Measurements from ENCODE around the gene APBB2. TPM values are rescaled to one million over a fixed set of nuclear protein-coding genes. Genes with fewer than 3 reads are reported as not detected.
"Not testable (repeated sequence)": the region's sequence is repeated elsewhere in the genome, so short reads cannot be mapped to it uniquely, and the experiment has no call there.

Gene APBB2
- total RNA-seq, 2 experiments from 2014 or later: 1.5 to 1.7 TPM

DNA sequence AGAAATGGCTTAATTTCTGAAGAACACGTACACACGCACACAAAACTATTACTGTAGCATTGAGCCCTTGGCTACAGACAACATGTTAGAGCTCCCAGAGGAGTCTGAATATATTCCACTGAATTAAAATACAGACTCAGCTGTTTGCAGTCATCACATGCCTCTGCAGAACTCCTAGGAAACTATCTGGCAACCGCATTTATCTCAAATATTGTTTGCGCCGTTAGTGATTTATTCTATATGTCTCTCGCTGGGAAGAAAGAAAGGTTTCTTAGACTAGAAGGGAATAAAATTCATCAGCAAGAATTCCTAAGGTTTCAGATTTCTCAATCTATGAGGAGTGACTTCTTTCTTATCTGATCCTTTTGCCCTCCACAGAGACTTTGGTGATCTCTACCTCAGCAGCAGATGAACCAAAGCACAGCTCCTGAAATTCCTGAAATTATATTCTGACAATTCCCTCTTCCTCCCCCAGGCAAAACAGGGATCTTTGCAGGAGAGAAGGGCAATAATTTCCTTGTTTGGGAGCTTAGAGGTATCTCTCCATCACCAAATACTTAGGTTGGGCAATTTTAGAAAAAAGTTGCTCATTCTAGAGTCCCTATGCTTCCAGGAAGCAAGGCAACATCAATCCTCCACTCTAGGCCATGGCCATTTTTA is 199.2 kb downstream of the APBB2 start:
- CTCF ChIA-PET: no interaction called here
- POLR2A ChIA-PET: no interaction called here
- H3K4me1 Mint-ChIP-seq (ENCODE audit: low read depth): no peaks in the 10 kb centered on the region
- no peak for DNase-seq
- H3K27ac Mint-ChIP-seq: no peak overlapping the region
- H3K27me3 Mint-ChIP-seq: no peaks in the 10 kb centered on the region
- intact Hi-C loops (cut with micrococcal nuclease): no loop called here
- no peaks in the 10 kb centered on the region for H3K9me3 Mint-ChIP-seq
- no peak overlapping the region for H3K4me3 Mint-ChIP-seq
- H3K36me3 Mint-ChIP-seq: no peaks in the 10 kb centered on the region

DNA sequence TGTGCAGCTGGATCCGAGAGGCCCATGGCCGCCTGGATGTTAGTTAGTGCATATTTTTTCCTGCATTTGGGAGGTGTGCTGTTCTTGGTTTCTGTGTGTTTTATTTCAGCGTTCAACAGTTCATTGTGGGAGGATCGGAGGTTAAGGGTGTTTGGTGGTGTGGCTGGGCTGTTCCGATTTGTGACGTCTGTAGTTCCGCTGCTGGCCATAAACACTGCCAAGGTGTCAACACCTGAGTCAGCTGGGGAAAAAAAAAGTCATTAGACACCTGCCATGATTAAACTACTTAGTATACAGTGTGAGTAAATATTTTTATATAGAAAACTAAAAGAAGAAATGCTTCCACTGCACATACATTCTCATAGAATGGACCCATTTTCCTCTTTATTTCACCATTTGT is 200.2 kb downstream of the APBB2 start:
- CTCF ChIA-PET: no interaction called here
- POLR2A ChIA-PET: no interaction called here
- H3K27ac Mint-ChIP-seq: no peak overlapping the region
- H3K9me3 Mint-ChIP-seq: no peaks in the 10 kb centered on the region
- no peak overlapping the region for H3K4me3 Mint-ChIP-seq
- H3K4me1 Mint-ChIP-seq (ENCODE audit: low read depth): no peaks in the 10 kb centered on the region
- no peaks in the 10 kb centered on the region for H3K27me3 Mint-ChIP-seq
- DNase-seq: no peak
- intact Hi-C loops (cut with micrococcal nuclease): no loop called here
- H3K36me3 Mint-ChIP-seq: no peaks in the 10 kb centered on the region

DNA sequence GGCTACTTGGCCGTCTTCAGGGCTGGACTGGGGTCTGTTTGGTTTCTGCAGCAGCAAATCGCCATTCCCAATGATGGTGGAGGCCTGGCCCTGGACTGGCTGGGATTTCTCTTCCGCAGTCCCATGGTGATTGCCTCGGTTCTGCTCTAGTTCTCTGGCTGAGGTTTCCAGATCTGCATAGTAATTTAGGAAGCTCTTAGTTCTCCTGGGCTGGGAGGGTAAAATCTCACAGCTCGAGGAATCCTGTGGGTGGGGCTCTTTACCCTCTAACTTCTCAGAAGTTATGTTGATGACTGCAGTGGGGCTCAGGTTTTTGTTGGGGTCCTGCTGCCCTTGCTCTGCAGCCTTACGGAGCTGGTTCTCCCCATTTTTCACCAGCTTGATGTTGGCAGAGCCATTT is 200.6 kb downstream of the APBB2 start:
- H3K27ac Mint-ChIP-seq: no peak overlapping the region
- H3K9me3 Mint-ChIP-seq: no peaks in the 10 kb centered on the region
- POLR2A ChIA-PET: no interaction called here
- H3K36me3 Mint-ChIP-seq: no peaks in the 10 kb centered on the region
- no peak for DNase-seq
- CTCF ChIA-PET: no interaction called here
- no peaks in the 10 kb centered on the region for H3K4me1 Mint-ChIP-seq (ENCODE audit: low read depth)
- no peak overlapping the region for H3K4me3 Mint-ChIP-seq
- intact Hi-C loops (cut with micrococcal nuclease): no loop called here
- H3K27me3 Mint-ChIP-seq: no peaks in the 10 kb centered on the region

DNA sequence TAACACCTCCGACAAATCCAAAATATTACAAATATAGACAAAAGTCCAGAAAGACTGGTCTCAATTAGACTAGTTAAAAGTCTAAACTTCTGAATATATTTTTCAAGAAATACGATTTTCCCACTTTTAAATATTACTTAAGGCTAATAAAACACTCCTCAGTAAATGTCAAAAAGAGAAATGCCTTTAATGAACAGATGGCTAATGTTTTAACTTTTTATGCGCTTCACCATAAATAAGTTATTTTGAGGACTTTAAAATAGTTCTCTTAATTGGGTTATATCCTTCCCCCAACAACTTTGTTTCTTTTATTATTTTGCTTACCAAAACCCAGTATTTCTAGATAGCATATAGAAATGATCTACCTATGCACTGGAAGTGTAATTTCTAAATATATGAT is 201.4 kb downstream of the APBB2 start:
- H3K9me3 Mint-ChIP-seq: no peaks in the 10 kb centered on the region
- no peak overlapping the region for H3K4me3 Mint-ChIP-seq
- DNase-seq: no peak
- H3K27me3 Mint-ChIP-seq: no peaks in the 10 kb centered on the region
- no peaks in the 10 kb centered on the region for H3K36me3 Mint-ChIP-seq
- no peaks in the 10 kb centered on the region for H3K4me1 Mint-ChIP-seq (ENCODE audit: low read depth)
- no peak overlapping the region for H3K27ac Mint-ChIP-seq
- ChIA-PET POLR2A (no interaction called here), CTCF (no interaction called here)
- intact Hi-C loops (cut with micrococcal nuclease): no loop called here

DNA sequence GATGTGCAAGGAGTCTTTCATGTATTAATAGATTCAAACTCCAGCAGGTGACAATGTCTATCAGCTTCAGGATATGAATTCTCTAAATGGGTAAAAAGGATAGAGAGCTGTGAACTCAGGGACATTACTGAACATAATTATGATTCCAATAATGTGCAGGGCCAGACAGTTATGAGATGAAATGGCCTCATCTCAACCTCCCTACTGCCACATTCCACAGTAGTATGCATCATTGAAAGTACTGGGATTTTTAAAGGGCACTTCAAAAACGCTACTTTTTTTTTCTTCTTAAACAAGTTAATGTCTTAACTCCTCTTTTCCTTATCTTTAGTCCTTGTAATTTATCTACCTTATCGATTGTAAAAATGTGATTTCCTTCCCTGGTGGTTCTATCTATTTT is 202.0 kb downstream of the APBB2 start:
- H3K4me3 Mint-ChIP-seq: no peak overlapping the region
- intact Hi-C loops (cut with micrococcal nuclease): no loop called here
- no peaks in the 10 kb centered on the region for H3K4me1 Mint-ChIP-seq (ENCODE audit: low read depth)
- H3K9me3 Mint-ChIP-seq: no peaks in the 10 kb centered on the region
- ChIA-PET CTCF (no interaction called here), POLR2A (no interaction called here)
- no peak overlapping the region for H3K27ac Mint-ChIP-seq
- no peaks in the 10 kb centered on the region for H3K27me3 Mint-ChIP-seq
- H3K36me3 Mint-ChIP-seq: no peaks in the 10 kb centered on the region
- no peak for DNase-seq

DNA sequence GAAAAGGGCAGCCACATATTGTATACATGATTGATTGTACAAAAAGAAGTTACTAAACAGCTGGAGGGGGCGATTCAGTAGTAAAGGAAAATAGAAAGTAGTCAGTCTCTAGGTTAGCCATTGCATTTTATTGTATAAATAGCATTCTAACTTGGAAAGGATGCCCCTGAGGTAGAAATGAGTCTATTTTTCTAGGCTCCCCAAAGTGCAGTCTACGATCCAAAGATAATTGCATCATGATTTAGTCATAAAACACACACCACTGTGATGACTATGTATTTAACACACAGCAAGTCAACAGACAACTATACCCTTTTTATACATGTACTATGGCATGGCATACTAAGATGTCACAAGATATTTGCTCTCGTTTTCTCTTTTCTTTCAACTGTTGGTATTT is 204.9 kb downstream of the APBB2 start:
- Mint-ChIP-seq H3K27ac (no peak overlapping the region), H3K4me1 (ENCODE audit: low read depth) (no peaks in the 10 kb centered on the region), H3K36me3 (no peaks in the 10 kb centered on the region), H3K27me3 (no peaks in the 10 kb centered on the region), H3K9me3 (no peaks in the 10 kb centered on the region), H3K4me3 (no peak overlapping the region)
- ChIA-PET CTCF (no interaction called here), POLR2A (no interaction called here)
- intact Hi-C loops (cut with micrococcal nuclease): no loop called here
- DNase-seq: no peak

DNA sequence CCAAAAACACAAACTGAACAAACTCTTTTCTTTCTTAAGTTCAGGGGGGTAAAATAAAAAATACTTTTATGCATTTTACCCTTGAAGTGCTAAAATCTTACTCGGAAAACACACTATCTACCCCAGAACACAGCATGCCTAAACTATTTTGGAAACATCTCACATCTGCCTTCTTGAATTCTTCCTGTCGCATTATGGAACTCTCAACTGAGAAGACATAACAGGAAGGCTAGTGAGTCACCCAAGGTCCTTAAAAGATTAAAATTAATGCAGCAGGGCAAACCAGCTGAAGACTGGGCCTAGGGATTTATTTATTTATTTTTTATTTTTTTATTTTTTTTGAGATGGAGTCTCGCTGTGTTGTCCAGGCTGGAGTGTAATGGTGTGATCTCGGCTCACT is 208.2 kb downstream of the APBB2 start:
- H3K27ac Mint-ChIP-seq: no peak overlapping the region
- DNase-seq: no peak
- ChIA-PET CTCF (interaction anchor here (0.8 kb wide), 1 partner anchor 79 kb away, joined by 3 read pairs; no protein-coding TSS in a partner anchor), POLR2A (no interaction called here)
- intact Hi-C loops (cut with micrococcal nuclease): no loop called here
- no peak overlapping the region for H3K4me3 Mint-ChIP-seq
- H3K4me1 Mint-ChIP-seq (ENCODE audit: low read depth): no peaks in the 10 kb centered on the region
- peaks cover 2% of the 10 kb centered on the region for H3K27me3 Mint-ChIP-seq
- H3K36me3 Mint-ChIP-seq: no peaks in the 10 kb centered on the region
- H3K9me3 Mint-ChIP-seq: no peaks in the 10 kb centered on the region

DNA sequence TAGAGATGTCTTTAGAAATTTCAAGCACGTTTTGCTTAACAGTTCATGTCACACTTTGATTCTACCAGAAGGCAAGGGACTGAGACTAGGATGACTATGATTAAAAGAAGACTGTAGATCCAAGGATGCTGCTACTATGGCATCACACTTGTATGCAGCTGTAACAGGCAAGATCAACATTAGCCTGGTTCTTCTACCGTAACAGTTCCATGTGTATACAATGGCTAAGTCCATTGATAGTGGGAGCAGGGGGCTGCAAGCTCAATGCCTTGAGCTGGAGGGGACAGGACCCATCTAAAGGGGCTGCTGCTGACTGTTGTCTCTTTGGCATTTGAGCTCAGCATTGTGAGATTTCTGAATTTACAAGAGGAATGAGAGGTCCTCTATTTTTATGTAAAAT is 212.0 kb downstream of the APBB2 start:
- Mint-ChIP-seq H3K4me1 (ENCODE audit: low read depth) (no peaks in the 10 kb centered on the region), H3K4me3 (no peak overlapping the region), H3K27me3 (peaks cover 2% of the 10 kb centered on the region), H3K9me3 (no peaks in the 10 kb centered on the region), H3K36me3 (no peaks in the 10 kb centered on the region), H3K27ac (no peak overlapping the region)
- intact Hi-C loops (cut with micrococcal nuclease): no loop called here
- DNase-seq: no peak
- ChIA-PET CTCF (interaction anchor here (1.7 kb wide), 1 partner anchor 77 kb away, joined by 5 read pairs; no protein-coding TSS in a partner anchor), POLR2A (no interaction called here)

DNA sequence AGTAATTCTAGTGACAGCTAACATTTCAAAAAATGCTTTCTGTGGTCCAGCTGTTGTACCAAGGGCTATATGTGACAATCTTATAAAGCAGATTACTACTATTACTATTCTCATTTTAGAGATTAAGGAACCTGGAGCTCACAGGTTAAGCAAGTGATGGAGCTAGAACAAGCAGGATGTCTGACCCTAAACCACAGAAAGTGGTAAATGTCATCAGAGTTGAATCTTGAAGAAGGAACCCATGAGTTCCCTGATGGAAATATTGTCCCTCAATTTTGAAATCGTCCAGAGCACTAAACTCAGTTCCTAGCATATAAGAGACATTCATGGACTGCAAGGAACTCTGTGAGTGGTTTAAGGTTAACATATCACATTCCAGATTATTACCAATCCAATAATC is 214.0 kb downstream of the APBB2 start:
- DNase-seq: no peak
- Mint-ChIP-seq H3K36me3 (no peaks in the 10 kb centered on the region), H3K27me3 (peaks cover 5% of the 10 kb centered on the region), H3K9me3 (no peaks in the 10 kb centered on the region), H3K4me3 (no peak overlapping the region), H3K4me1 (ENCODE audit: low read depth) (no peaks in the 10 kb centered on the region), H3K27ac (no peak overlapping the region)
- ChIA-PET POLR2A (no interaction called here), CTCF (no interaction called here)
- intact Hi-C loops (cut with micrococcal nuclease): no loop called here

DNA sequence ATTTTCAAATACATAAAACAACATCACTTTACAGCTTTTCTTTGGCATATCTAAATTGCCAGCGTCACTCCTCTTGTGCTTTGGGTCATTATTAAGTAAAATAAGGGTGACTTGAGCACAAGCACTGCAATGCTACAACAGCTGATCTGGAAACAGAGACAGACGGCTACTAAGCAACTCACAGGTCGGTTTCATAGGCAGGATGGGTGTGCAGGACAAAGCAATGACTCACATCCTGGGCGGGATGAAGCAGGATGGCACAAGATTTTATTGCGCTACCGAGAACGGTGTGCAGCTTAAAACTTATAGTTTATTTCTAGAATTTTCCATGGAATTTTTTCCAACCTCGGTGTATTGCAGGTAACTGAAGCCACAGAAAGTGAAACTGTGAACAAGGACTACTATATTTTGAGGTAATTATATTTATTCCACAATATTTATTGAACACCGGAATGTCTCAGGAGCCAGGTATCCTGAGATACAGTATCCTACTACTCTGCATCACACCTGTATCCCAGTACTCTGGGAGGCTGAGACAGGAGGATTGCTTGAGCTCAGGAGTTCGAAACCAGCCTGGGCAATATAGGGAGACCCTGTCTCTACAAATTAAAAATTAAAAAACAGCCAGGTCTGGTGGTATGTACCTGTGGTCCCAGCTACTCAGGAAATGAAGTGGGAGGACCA is 215.5 kb downstream of the APBB2 start:
- Mint-ChIP-seq H3K4me1 (ENCODE audit: low read depth) (no peaks in the 10 kb centered on the region), H3K27me3 (peaks cover 5% of the 10 kb centered on the region), H3K36me3 (no peaks in the 10 kb centered on the region), H3K27ac (no peak overlapping the region), H3K9me3 (no peaks in the 10 kb centered on the region), H3K4me3 (no peak overlapping the region)
- intact Hi-C loops (cut with micrococcal nuclease): no loop called here
- ChIA-PET CTCF (no interaction called here), POLR2A (no interaction called here)
- no peak for DNase-seq

DNA sequence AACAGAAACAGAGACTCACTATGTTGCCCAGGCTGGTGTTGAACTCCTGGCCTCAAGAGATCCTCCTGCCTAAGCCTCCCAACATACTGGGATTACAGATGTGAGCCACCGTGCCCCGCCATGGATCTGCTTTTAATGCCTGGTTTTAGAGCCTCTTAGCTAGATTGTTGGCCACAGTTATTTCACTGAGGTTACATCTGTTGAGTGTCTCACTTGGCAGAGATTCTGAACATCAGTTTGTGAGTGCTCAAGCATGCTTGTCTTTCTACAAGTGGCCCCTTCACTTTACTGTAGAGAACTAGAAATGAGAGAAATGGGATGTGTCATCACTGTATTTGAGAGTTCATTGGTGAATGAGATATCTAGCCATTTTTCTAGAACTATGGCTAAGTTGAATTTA is 218.5 kb downstream of the APBB2 start:
- Mint-ChIP-seq H3K36me3 (no peaks in the 10 kb centered on the region), H3K4me3 (no peak overlapping the region), H3K9me3 (no peaks in the 10 kb centered on the region), H3K27me3 (peaks cover 4% of the 10 kb centered on the region), H3K4me1 (ENCODE audit: low read depth) (peaks cover 2% of the 10 kb centered on the region), H3K27ac (no peak overlapping the region)
- CTCF ChIA-PET: no interaction called here
- POLR2A ChIA-PET: no interaction called here
- intact Hi-C loops (cut with micrococcal nuclease): no loop called here
- no peak for DNase-seq

DNA sequence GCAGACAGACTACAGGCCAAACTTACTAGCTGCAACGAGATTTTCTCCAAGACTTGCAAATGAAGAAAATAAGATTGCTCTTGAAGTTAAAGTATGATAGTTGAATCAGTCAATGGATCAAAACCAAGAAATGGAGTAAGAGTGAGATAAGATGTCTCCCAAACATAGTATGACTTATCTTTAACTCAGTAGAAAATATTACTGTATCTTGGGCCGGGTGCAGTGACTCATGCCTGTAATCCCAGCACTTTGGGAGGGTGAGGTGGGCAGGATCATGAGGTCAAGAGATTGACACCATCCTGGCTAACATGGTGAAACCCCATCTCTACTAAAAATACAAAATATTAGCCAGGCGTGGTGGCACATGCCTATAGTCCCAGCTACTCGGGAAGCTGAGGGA is 220.0 kb downstream of the APBB2 start:
- CTCF ChIA-PET; H3K4me1 Mint-ChIP-seq (ENCODE audit: low read depth); H3K9me3 Mint-ChIP-seq; H3K4me3 Mint-ChIP-seq; H3K36me3 Mint-ChIP-seq; DNase-seq; H3K27me3 Mint-ChIP-seq; H3K27ac Mint-ChIP-seq; POLR2A ChIA-PET; intact Hi-C loops (cut with micrococcal nuclease): not testable (repeated sequence)

DNA sequence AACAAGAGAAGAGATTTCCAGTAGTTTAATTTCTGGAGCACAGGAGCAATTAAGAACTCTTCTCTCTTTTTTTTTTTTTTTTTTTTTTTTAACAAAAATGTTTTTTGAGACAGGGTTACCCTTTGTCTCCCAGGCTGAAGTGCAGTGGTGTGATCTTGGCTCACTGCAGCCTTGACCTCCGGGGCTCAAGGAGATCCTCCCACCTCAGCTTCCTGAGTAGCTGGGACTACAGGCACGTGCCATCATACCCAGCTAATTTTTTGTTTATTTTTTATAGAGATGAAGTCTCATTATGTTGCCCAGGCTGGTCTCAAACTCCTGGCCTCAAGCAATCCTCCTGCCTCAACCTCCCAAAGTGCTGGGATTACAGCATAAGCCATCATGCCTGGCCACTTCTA is 221.0 kb downstream of the APBB2 start:
- H3K27ac Mint-ChIP-seq; H3K9me3 Mint-ChIP-seq; POLR2A ChIA-PET; DNase-seq; CTCF ChIA-PET; H3K27me3 Mint-ChIP-seq; H3K4me1 Mint-ChIP-seq (ENCODE audit: low read depth); intact Hi-C loops (cut with micrococcal nuclease); H3K4me3 Mint-ChIP-seq; H3K36me3 Mint-ChIP-seq: not testable (repeated sequence)

Data from activated CD4-positive, alpha-beta memory T cell treated with anti-CD3 and anti-CD28 coated beads for 36 hours (primary cell).